Activated CD4-positive, alpha-beta T cell treated with anti-CD3 and anti-CD28 coated beads, Interleukin-2, amount 50 U/mL, for 1 hour (primary cell): Measurements from ENCODE around the gene SHISAL2A.
"Not testable (repeated sequence)": the region's sequence is repeated elsewhere in the genome, so short reads cannot be mapped to it uniquely, and the experiment has no call there.

Experiments
- DNase-seq: peaks from one replicate; pipeline ENCODE4 v3.0.0-alpha.2; 2020

The SHISAL2A gene

GRCh38 chr1:52692697-52693096, 59.7 kb downstream of the SHISAL2A start:
- DNase-seq = no peak

DNA sequence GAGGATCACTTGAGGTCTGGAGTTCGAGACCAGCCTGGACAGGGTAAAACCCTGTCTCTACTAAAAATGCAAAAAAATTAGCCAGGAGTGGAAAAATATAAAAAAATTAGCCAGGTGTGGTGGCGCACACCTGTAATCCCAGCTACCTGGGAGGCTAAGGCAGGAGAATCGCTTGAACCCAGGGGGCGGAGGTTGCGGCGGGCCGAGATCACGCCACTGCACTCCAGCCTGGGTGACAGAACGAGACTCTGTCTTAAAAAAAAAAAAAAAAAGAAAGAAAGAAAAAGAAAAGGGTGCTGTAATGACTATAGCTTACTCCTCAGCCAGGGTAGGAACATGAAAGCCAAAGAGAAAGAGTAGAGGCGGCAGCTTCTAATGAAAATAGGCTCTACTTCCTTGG, 60.4 kb downstream of the SHISAL2A start:
- not testable (repeated sequence) for DNase-seq

DNA sequence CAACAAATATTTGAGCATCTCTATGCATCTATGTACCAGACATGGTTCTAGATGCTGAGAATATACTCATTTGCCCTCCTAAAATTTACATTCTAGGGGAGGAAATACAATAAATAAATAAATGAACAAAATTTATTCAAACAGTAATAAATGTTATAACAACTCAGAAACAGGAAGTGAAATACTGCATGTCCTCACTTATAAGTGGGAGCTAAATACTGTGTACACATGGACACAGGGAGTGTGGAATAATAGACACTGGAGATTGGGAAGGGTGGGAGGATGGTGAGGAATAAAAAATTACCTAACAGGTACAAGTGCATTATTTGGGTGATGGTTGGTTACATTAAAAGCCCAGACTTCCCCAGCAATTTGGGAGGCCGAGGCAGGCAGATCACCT, 60.9 kb downstream of the SHISAL2A start:
- DNase-seq = no peak

- no peak for DNase-seq
These were observed 62.7 kb downstream of the SHISAL2A start for GRCh38 chr1:52695627-52696026.

GRCh38 chr1:52697795-52698674, 65.1 kb downstream of the SHISAL2A start, which contains the start of gene COA7:
Gene COA7, minus strand, starts transcription at chr1:52698347. Its CDS starts 21 bp downstream, at chr1:52698326.
- DNase-seq = peak; percentile 39

DNA sequence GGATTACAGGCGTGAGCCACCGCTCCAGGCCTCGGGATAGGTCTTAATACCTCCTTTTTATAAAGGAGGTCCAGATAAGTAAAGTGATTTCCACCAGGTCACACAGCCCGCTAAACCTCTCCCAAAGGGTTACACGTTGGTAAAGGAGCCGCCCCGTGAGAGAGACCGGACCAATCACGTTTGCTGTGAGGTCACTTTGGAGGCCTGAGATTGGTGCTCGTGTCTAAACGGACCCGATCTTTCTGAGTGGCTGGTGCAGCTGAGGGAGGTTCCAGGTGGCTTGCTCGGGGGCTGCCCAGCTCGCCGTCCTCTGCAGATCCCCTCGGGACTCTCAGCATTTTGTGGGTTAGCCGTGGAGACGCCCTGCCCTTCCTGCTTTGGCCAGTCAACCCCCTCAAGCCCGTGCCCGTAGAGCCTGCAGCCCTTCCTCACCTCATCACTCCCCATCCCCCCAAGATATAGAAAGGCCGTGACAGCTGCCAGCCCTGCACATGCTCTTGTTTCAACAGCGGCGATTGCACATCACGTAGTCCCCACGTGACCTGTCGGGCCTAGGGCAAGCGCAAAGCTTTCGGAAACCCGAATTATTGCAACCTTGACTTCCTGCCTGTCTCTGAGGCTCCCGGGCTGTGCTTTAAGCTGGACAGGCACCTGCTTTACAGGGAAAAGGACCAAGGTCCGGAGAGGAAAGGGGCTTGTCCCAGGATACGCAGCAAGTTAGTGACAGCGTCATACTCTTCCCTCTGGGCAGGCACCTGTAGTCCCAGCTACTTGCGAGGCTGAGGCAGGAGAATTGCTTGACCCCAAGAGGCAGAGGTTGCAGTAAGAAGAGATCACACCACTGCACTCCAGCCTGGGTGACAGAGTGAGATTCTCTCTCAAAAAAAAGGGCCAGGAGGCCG, 70.2 kb downstream of the SHISAL2A start:
- peak; percentile 73 for DNase-seq

- no peak for DNase-seq
These were observed 73.2 kb downstream of the SHISAL2A start for GRCh38 chr1:52706136-52706670.
